ENCODE data around the gene PNMA8A. TPM values are rescaled to one million over a fixed set of nuclear protein-coding genes. Genes with fewer than 3 reads are reported as not detected.
A peak's percentile ranks its signal among the peaks of the same experiment; 100 is the strongest.

Gene PNMA8A
- total RNA-seq, 1 experiment from 2014 or later = not detected

- H3K4me2 ChIP-seq = no peak overlapping the region
- POLR2A ChIA-PET (ENCODE audit: unreplicated experiment) = no interaction called here
- H3K9me2 ChIP-seq (ENCODE audit: insufficient read depth) = no peaks in the 10 kb centered on the region
- H4K20me1 ChIP-seq (ENCODE audit: insufficient read depth) = no peaks in the 10 kb centered on the region
- CTCF ChIA-PET = interaction anchor here (0.7 kb wide), 2 partner anchors 171 to 328 kb away, joined by 10 to 15 read pairs; no protein-coding TSS in a partner anchor
- no peaks in the 10 kb centered on the region for H3K79me2 ChIP-seq (ENCODE audit: low read depth)
- no peak overlapping the region for H3K27ac ChIP-seq
- H3K4me3 ChIP-seq = no peak overlapping the region
- DNase-seq = no peak
- BruUV-seq (replicated peaks) = no TSS peak
- intact Hi-C loops (cut with micrococcal nuclease; ENCODE audit: unreplicated experiment) = no loop called here
- H3K4me1 ChIP-seq (replicated peaks; ENCODE audit: insufficient read depth) = no peaks in the 10 kb centered on the region
- no peak for TF ChIP-seq EZH2 (IDR thresholded peaks at IDR 0.05; ENCODE audit: low read depth)
- TF ChIP-seq CTCF (conservative IDR thresholded peaks at IDR 0.05) = peak; percentile 23; the same call in 1 of the 2 replicates
- H3F3A ChIP-seq (ENCODE audit: insufficient read depth, low read depth) = peaks cover 11% of the 10 kb centered on the region
- H2AFZ ChIP-seq = no peak overlapping the region
- H3K27me3 ChIP-seq (ENCODE audit: insufficient read depth, low read depth) = peaks cover 83% of the 10 kb centered on the region
- no peaks in the 10 kb centered on the region for H3K36me3 ChIP-seq (ENCODE audit: low read depth)
- H3K9me3 ChIP-seq (ENCODE audit: insufficient read depth, low read depth) = no peaks in the 10 kb centered on the region
Measured at GRCh38 chr19:46431824-46432223, 39.5 kb downstream of the PNMA8A start.

- H3K79me2 ChIP-seq (ENCODE audit: low read depth) = no peaks in the 10 kb centered on the region
- peaks cover 92% of the 10 kb centered on the region for H3K27me3 ChIP-seq (ENCODE audit: insufficient read depth, low read depth)
- ChIA-PET CTCF (no interaction called here), POLR2A (ENCODE audit: unreplicated experiment) (no interaction called here)
- no peaks in the 10 kb centered on the region for H3K36me3 ChIP-seq (ENCODE audit: low read depth)
- H4K20me1 ChIP-seq (ENCODE audit: insufficient read depth) = no peaks in the 10 kb centered on the region
- no peak overlapping the region for H3K4me3 ChIP-seq
- H2AFZ ChIP-seq = no peak overlapping the region
- no peak for DNase-seq
- no peaks in the 10 kb centered on the region for H3K9me2 ChIP-seq (ENCODE audit: insufficient read depth)
- BruUV-seq (replicated peaks) = no TSS peak
- no peaks in the 10 kb centered on the region for H3K9me3 ChIP-seq (ENCODE audit: insufficient read depth, low read depth)
- H3K27ac ChIP-seq = no peak overlapping the region
- H3F3A ChIP-seq (ENCODE audit: insufficient read depth, low read depth) = peaks cover 11% of the 10 kb centered on the region
- TF ChIP-seq CTCF (conservative IDR thresholded peaks at IDR 0.05) = no peak
- no peak for TF ChIP-seq EZH2 (IDR thresholded peaks at IDR 0.05; ENCODE audit: low read depth)
- H3K4me2 ChIP-seq = no peak overlapping the region
- intact Hi-C loops (cut with micrococcal nuclease; ENCODE audit: unreplicated experiment) = no loop called here
- H3K4me1 ChIP-seq (replicated peaks; ENCODE audit: insufficient read depth) = no peaks in the 10 kb centered on the region
Measured at GRCh38 chr19:46429999-46430398, 41.4 kb downstream of the PNMA8A start.

- intact Hi-C loops (cut with micrococcal nuclease; ENCODE audit: unreplicated experiment) = no loop called here
Measured at GRCh38 chr19:46428239-46429135, 42.9 kb downstream of the PNMA8A start, which contains the start of gene PNMA8C. Gene PNMA8C (minus strand): TSS chr19:46428936. CDS start chr19:46428359, 577 bp downstream.

More at GRCh38 chr19:46428239-46429135, 42.9 kb downstream of the PNMA8A start, which contains the start of gene PNMA8C:
- Histone ChIP-seq H3K9me3 (ENCODE audit: insufficient read depth, low read depth) (no peaks in the 10 kb centered on the region), H3K9me2 (ENCODE audit: insufficient read depth) (no peaks in the 10 kb centered on the region), H3K27ac (no peak within 1 kb of the TSS), H3K36me3 (ENCODE audit: low read depth) (no peaks in the 10 kb centered on the region), H2AFZ (no peak within 1 kb of the TSS), H3F3A (ENCODE audit: insufficient read depth, low read depth) (peaks cover 8% of the 10 kb centered on the region), H4K20me1 (ENCODE audit: insufficient read depth) (no peaks in the 10 kb centered on the region), H3K4me1 (replicated peaks; ENCODE audit: insufficient read depth) (no peaks in the 10 kb centered on the region), H3K4me2 (no peak within 1 kb of the TSS), H3K4me3 (no peak within 1 kb of the TSS), H3K79me2 (ENCODE audit: low read depth) (no peaks in the 10 kb centered on the region), H3K27me3 (ENCODE audit: insufficient read depth, low read depth) (peaks cover 91% of the 10 kb centered on the region)
- ChIA-PET POLR2A (ENCODE audit: unreplicated experiment) (no interaction called here), CTCF (no interaction called here)
- no TSS peak for BruUV-seq (replicated peaks)
- TF ChIP-seq CTCF (conservative IDR thresholded peaks at IDR 0.05) (no peak), EZH2 (IDR thresholded peaks at IDR 0.05; ENCODE audit: low read depth) (no peak)
- peak in 1 of 2 experiments; percentile 42 for DNase-seq

All from PC-9 (cell line).